Hematopoietic multipotent progenitor cell treated with erythropoietin and hydrocortisone succinate and interleukin-3 and kit ligand, for 4 days (in vitro differentiated cells): ENCODE results near the gene C1orf105.
A peak's percentile ranks its signal among the peaks of the same experiment; 100 is the strongest.
"Not testable (repeated sequence)": the region's sequence is repeated elsewhere in the genome, so short reads cannot be mapped to it uniquely, and the experiment has no call there.

Experiments
- DNase-seq: peaks from one replicate; pipeline ENCODE4 v3.0.0-alpha.2; 2015

C1orf105 gene

GRCh38 chr1:172494166-172494565 lies 73.7 kb downstream of the C1orf105 start:
- no peak for DNase-seq

GRCh38 chr1:172496127-172496526 lies 75.6 kb downstream of the C1orf105 start:
- DNase-seq = not testable (repeated sequence)

DNA sequence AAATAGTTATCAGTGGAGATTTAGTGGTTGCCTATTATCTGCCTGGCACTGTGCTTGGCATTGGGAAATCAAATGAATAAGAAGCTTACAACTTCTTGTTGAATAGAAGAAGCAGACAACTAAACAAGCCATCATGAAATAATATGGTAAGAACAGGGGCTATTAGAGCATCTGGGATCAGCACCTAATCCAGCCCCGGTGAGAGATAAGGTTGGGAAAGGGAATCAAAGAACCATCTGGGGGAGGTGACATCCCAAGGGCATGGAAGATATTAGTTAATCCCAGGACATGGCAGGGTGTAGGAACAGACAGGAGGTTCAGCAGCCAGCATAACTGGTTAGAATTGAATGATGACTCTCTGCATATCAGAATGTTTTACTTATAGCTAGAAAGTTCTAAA lies 76.2 kb downstream of the C1orf105 start:
- peak; percentile 35 for DNase-seq

GRCh38 chr1:172497230-172497629 lies 76.7 kb downstream of the C1orf105 start:
- no peak for DNase-seq

GRCh38 chr1:172498857-172499256 lies 78.4 kb downstream of the C1orf105 start:
- DNase-seq = peak; percentile 43

DNA sequence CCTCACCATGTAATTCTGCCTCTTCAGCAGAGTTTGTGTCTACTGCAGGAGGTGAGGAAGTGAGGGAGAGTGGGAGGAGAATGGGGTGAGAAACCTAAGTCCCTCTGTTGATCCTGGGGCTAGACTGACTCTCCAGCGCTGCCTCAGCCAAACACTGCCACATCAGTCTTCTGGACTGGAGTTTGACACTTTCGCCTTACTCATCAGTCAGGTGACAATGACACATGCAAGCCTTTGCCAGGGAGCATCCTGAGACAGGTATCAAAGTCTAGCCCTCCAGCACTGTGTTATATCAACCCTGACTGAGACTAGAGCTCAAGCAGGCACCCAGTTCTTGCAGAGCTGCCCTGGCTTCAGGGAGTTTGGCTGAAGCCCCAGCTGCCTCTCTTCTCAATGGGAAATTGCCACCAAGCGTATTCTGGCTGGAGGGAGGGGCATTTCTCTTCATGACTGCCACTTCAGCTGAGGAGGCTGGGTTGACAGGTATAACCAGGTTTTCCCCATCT lies 79.2 kb downstream of the C1orf105 start:
- DNase-seq = no peak

DNA sequence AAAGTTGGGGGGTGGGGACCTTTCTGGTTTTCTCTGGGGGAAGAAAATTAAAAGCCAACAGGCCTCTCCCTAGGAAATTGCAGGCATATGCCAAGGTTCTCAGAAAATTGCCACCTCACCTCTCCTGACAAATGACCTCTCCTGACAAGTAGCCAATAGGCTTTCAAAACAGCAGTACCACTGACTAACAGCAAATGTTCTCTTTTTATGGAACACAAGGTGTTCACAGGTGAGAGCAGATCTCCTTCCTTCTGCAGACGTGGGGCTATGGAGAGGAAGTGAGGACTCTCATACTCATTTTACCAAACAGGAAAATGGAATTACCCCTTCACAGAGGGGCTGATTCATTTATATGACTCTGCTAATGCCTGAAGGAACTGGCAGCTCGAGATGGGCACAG lies 79.7 kb downstream of the C1orf105 start:
- DNase-seq = no peak

- no peak for DNase-seq
These were observed 87.3 kb downstream of the C1orf105 start for GRCh38 chr1:172507741-172508140.

- no peak for DNase-seq
These were observed 90.0 kb downstream of the C1orf105 start for GRCh38 chr1:172510479-172510878.

DNA sequence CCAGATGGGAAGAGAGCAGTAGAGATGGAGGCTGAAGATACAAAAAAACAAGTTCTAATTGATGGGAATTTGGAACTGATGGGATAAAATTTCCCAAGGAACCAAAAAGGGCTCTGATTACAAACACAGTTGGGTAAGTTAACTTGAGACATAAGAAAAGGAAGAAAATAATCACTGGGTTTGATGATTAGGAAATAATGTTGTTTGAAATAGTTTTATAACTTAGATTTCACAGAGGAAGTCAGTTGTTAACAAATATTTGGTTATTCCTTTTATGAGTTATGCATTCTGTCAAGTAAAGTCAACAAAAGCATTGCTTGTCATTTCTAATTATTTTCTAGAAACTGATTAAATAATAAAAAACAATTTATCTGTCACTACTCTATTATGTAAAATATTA lies 92.1 kb downstream of the C1orf105 start:
- DNase-seq = no peak

DNA sequence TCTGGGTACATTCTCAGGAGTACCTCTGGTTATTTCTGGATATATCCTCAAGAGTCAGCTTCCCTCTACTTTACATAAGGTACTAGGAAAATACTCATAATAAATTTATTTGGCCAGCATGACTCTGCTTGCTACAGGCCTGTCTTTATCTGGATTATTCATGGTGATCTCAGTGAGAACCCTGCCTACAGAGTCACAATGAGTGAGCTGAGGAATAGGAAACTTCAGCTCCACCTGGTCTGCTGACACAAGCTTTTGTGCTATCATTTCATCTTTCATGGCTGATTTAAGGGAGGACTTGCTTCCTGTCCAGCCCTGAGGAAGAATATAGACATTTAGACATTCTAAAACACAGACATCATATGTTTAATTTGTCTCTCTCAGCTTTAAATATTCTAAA lies 93.0 kb downstream of the C1orf105 start:
- DNase-seq = no peak

DNA sequence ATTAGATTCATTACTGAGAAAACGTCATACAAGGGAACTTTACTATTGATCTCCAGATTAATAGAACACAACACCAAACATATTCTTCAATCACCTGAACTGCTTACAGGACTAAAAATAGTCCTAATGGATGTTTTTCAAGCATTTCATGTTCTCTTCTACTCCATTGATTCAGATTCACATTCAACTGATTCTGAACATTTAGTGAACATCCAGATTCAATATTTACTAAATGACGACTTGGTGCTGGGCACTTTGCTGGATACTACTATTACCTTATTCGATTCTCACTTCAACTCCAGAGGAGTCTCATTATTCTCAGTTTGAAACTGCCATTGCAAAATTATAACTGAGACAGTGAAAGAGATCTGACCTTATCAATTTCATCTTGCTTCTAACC lies 93.6 kb downstream of the C1orf105 start:
- no peak for DNase-seq

- DNase-seq = peak; percentile 42
These were observed 95.0 kb downstream of the C1orf105 start for GRCh38 chr1:172515436-172515835.

GRCh38 chr1:172515927-172516326 lies 95.4 kb downstream of the C1orf105 start:
- DNase-seq = no peak

DNA sequence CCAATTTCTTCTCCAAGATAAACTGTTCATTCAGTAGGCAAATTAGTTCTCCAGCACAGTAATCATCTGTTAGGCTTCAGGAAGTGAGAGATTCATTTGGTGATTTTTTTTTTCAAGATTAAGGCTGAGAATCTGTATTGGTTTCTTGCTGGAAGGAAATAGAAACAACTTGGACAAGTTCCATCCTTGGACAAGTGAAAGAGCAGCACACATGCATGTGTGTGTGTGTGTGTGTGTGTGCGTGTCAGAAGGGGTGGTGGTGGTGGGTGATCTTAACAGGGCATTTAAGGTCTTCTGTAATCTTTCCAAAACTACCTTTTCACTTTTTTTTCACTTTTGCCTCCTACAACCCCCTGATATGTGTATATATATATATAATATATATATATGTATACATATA lies 96.6 kb downstream of the C1orf105 start:
- no peak for DNase-seq

- DNase-seq = no peak
These were observed 97.1 kb downstream of the C1orf105 start for GRCh38 chr1:172517545-172517944.
